NCI-H1436 treated with DMSO at 0.1 percent for 48 hours (cell line): ENCODE results near the gene TRIM45.

ENCODE experiments used
- DNase-seq: peaks from one replicate; lab custom pipeline; 2025; lab: John Stamatoyannopoulos, UW

Gene TRIM45

DNA sequence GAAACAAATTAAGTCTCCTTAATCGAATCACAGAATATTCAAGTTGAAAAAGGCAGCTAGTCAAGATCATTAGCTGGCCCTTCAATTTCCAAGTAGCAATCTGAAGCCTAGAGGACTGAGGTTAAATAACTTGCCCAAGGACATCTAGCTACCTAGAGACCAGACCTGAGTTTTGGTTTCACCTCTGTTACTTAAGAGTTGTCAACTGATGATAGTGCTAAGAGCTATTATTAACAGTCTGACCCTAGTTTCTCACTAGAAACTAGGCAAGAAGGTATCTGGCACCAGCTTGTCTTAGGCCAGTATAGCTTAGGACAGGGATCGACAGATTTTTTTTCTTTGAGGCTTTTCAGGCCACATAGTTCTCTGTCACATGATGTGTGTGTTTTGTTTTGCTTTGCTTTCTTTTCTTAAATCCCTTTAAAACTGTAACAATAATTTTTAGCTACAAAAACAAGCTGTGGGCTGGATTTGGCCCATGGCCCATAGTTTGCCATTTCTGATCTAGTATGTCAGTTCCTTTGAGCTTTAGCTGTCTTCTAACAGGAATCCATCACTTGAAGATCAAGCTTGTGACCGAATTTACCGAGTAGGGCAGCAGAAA lies 23.2 kb downstream of the TRIM45 start:
- no peak for DNase-seq

DNA sequence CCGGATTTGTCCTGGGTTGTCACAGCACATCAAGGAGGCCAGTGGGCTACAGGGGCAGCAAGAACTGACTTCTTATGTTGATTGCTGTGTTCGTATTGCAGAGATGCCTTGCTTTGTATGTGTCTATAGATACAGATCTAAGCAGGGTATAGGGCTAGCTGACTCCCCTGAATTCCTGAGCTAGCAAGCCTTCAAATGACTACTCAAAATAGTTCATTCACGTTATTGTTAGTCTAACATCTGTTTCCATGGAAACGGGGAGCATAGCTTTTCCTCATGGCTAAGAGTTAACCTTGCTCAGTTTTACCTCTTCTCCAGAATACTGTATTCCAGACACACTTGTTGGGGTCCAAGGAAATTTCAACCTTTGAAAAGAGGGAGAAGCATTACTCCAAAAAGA lies 24.1 kb downstream of the TRIM45 start:
- DNase-seq, result no peak

DNA sequence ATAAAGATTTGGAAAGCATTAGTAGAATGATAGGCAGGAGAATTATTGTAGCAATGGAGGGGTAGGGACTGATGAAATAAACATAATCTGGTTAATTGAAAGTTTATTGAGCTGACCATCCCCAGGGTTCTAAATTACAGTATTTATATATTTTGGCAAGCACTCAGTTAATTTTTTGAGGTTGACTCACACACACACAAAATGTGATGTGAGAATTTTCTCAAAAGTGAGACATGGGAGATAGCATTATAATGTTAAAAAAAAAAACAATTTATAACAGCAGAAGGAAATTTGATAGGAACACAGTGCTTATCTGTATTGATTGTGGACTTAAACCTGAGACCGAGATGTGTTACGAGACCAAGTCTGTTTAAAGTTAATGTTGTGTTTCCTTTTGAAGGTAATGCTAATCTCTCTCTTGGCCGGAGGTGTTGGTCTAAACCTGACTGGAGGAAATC lies 24.6 kb downstream of the TRIM45 start:
- no peak for DNase-seq

DNA sequence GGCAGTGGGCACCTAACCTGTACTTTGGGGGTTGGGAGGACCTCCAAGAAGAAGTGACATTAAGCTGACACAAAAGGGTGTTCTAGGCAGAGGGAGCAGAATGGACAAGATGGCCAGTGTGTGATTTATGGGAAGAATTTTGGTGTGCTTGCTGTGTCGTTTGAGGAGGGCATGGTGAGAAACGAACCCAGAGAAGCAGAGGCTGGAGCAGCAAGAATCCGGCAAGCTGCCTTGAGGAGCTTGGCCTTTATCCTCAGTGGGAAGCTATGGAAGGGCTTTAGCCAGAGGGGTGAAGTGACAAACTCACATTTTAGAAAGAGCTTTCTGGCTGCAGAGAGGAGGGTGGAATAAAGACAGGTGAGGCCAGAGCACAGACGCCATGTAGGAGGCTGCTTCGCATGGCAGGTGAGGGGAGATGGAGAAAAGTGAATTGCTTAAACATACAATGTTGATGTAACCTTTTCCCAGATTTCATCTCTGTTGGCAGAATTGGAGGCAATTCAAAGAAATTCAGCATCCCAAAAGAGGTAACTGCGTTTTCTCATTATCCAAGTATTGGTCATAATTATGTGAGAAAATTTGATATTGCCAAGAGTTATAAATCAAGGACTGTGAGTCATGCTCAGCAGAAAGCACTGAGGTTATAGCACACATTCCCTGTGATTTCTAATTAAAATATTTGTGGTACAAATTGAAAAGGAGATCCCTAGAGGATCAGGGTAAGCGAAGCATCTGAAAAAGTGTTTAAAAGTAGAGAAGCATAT lies 26.5 kb downstream of the TRIM45 start:
- no peak for DNase-seq

DNA sequence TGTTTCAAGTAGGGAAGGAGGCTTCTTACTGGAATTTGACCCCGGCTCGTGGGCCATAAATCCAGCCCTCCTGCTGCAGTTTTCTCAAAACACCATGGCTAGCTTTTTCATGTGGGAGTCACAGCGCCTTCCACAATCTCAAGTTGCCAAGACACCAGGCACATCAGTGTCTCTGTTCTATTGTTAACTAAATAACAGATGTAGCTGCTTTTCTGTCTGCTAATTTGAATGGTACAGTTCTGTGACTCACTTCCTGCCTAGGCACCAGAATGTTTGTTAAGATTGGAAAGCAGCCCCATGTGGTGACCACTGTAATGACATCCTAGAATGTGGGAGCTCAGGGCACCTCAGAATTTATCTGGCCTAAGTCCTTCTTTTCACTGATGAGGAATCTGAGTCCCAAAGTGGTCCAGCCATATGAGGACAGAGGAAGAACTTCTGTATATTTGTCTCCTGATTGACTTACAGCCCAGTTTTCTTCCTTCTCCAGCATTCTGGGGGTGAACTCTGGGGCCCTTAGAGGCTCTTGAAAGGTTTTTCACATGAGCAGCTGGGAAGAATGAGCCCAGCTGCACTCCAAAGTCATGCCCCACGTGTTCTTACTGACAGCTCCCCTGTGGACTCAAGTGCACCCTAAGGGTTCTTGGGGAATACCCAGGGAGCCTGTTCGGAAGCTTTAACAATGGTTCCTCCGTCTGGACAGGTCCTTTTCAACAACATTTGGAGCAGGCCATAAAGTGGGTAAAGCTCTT lies 27.5 kb downstream of the TRIM45 start:
- DNase-seq, result no peak

DNA sequence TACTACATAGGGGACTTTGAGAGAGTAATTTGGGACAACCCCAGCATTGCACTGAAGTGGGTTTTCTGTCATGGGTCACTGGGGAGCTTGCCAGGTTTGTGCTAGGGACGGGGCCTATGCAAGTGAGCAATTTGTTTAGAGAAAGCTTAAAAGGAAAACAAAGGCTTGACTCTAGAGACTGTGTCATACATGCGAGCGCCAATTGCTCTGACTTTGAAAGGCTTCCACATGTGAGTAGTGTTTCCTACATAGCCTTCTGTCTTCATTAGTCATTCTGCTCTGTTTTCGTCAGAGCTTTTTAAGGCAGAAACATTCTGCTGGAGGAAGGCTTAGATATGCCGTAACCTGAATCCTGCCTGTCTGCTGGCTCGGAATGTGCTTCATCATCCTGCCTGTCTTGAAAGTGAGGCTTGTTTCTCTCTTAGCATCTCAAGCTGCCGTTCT lies 28.4 kb downstream of the TRIM45 start:
- no peak for DNase-seq

DNA sequence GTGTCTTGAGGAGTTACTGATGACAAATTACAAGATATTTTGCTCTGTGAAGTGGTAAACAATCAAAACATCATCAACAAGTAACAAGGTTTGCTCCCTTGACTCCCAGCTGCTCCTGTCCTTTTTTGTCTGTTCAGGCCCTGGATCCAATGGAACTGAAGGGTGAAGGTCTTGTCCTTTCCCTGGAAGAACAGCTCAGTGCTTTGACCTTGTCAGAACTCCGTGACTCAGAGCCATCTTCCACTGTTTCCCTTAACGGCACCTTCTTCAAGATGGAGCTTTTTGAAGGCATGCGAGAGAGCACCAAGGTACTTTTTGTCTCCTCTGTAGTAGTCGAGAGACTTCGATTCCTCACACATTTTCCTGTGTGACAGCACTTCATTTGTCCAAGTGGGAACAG lies 29.0 kb downstream of the TRIM45 start:
- no peak for DNase-seq

DNA sequence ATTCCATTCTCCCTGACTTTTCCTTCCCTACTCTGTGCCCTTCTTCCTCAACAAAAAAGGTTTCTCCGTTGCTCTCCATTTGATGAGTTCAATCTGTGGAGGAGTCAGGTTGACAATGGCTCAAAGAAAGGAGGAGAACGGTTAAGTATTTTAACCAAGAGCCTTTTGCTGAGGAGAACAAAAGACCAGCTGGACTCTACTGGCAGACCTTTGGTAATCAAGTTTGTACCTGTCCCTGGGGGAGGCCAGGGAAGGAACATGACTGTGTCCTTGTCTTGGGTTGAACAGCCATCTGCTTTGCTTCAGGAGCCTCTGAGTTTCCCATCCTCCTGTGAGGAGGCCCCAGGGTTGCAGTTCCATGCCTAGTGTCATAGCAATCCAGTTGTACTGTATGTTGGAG lies 31.6 kb downstream of the TRIM45 start:
- no peak for DNase-seq

DNA sequence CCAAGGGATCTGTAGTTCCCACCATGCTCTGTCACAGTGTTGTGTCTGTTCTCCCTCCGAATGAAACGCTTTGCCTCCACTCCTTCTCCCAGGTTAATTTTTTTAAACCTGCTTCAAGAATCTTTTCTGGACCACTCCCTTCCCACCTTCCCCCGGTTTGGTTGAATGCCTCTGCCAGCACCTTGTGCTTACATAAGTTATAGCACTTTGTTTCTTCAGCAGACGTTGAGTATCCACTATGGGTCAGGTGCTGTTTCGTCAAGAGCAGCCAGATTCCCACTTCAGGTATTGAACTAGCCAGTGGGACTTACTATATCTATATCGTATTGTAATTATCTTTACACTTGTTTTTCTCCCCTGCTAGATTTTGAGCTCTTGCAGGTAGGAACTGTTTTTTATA lies 33.9 kb downstream of the TRIM45 start:
- no peak for DNase-seq

DNA sequence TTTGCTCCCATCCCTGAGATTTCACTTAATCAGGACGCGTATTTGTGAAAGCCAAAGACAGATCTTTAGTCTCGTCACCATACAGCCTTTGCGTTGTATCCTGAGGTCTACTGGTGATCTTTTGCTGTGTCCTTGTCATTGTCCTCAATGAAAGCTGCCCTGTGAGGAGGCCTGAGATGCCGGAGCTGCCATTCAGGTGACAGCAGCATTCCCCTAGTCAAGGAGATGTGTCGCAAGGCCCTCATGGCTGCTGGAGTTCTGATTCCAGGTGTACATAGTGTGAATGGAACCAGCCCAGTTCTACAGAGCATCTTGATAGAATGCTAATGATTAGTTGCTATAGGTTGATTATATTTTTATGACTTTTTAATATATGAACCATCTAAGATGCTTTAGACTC lies 37.3 kb downstream of the TRIM45 start:
- DNase-seq, result no peak

DNA sequence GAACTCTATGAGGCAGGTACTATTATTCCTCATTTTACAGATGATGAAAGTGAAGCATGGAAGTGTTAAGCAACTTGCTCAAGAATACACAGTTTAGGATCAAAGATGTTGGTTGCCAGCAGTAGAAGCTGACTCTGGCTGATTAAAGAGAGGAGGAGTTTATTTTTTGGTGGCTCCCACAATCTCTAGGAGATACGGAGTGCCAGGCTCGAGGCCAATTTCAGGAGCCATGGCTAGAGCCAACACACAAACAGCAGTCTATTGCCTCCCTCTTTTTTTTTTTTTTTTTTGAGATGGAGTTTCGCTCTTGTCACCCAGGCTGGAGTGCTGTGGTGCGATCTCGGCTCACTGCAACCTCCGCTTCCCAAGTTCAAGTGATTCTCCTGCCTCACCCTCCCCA lies 41.8 kb downstream of the TRIM45 start:
- DNase-seq, result no peak

DNA sequence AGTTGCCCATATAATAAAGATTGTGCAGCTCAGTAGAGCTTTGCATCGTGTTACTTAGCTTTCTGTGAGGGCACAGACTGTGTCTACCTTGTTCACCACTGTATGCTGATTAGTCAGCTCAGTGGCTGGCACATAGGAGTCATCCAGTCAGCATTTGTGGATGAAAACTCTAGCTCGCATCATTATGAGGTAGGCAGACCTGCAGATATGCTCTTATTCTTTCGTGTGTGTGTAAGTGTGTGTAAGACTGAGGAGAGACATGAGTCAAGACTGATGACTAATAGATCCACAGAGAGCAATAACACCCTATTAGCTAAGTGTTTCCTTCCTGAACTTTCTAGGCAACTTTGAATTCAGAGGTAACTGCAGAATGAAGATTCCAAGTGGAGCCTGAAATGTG lies 44.3 kb downstream of the TRIM45 start:
- DNase-seq, result no peak

DNA sequence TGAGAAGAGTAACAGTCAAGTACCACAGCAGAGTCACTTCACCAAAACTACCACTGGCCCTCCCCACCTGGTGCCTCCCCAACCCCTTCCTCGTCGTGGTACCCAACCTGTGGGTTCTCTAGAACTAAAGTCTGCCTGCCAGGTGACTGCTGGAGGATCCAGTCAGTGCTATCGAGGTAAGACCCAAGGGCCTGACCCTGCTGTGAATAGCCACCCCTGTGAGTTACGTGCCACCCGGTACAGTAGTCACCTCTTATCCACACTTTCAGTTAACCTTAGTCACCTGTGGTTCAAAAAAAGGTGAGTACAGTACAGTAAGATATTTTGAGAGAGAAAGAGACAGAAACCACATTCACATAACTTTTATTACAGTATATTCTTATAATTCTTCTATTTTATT lies 44.9 kb downstream of the TRIM45 start:
- DNase-seq, result no peak

DNA sequence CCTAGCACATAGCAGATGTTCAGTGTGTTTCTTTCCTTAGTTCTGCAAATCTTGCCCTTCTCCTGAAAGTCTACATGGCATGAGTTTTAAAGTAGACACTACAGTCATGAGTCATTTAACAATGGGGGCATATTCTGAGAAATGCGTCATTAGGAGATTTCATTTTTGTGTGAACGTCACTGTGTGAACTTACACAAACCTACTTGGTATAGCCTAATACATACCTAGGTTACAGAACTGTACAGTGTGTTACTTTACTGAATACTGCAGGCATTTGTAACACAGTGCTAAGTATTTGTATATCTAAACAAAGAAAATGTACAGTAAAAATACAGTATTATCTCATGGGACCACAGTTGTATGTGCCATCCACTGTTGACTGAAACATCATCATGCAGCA lies 51.4 kb downstream of the TRIM45 start:
- no peak for DNase-seq

DNA sequence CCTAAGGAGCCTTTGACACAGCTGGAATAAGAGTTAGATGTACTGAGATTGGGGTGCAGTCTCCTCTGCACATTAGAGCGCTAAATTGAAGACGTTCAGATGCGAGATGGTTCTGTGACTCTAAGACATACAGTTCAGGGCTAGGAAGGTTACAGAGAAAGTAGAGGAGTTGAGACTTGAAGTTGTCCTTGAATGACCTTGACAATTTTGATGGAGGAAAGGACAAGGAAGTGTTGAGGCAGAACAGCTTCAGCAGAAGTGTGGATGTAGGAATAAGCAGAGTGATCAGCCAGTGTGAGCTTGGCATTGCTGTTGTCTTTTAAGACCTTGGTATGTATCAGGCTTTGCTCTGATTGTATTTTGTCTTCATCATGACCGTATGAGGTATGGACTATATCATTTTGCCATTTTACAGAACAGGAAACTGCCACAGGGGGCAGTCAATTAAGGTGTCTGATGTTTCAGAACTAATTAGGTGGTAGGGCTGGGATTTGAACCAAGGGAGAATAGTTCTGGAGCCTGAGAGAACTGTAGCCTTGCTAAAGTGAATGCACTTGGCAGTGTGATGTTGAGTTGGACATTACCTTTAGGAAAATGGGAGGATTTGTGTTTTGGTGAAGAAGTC lies 52.2 kb downstream of the TRIM45 start:
- DNase-seq, result no peak

DNA sequence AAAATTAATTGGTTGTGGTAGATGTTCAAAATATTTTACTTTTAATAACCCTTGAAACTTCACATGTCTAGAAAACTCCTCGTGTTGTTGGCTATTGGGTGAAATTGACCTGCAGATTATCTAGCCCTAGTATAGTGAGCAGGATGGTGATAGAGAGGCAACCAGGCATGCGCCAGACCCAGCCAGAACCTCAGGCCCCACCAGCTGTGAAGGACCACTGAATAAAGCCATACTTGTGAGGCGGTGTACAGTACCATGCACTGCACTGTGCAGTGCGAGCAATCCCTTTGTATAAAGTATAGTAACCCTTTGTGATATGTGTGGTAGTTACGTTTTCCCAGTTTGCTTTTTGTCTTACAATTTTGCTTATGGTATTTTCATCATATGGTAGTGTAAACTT lies 53.0 kb downstream of the TRIM45 start:
- no peak for DNase-seq

DNA sequence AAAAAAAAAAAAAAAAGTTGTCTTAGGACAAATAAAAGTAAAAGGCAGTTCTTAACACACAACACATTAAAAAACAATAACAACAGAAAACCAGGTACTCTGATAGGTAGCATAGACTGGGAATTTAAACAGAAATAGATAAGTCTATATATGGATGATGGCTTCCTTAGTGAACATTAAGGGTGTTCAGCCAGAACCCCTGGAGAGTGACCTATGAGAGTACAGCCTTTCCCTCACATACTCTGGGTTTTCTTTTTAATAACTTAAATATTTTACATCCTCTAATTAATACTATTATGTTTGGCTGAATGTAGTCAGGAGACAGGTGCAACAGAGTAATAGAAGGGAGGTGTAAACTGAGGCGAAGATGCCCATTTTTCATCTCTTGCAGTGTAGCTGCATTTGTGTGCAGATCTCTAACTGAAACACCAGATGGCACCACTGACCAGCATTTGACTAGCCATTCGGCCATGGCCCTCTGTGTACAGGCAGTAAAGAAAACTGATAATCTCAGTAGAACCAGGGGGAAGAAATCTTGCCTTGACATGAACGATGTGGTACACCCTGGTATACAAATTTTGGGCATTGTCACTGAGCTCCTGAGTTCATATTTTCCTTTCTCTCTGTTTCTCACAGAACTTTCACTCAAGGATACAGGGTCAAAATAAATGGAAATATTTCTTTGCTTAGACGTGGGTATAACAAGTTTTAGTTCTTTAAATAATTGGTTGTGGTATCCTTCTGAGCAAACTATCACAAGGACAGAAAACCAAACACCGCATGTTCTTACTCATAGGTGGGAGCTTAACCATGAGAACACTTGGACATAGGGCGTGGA lies 53.8 kb downstream of the TRIM45 start:
- no peak for DNase-seq

DNA sequence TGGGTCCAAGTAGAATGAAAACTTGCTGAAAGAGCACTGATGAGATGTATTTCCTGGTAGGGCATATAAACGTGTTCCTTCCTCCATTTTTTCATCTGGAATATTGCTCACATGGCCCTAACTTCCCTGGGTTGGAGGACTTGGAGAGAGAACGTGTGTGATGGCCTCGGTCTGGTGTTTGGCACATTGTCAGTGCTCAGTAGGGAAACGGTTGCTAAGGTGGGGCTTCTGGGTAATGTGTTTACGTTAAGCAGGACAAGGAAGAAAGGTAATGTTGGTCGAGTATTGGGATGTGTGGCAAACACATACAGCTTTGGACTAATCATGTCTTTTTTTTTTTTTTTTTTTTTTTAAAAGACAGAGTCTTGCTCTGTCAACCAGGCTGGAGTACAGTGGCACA lies 55.2 kb downstream of the TRIM45 start:
- DNase-seq, result no peak

DNA sequence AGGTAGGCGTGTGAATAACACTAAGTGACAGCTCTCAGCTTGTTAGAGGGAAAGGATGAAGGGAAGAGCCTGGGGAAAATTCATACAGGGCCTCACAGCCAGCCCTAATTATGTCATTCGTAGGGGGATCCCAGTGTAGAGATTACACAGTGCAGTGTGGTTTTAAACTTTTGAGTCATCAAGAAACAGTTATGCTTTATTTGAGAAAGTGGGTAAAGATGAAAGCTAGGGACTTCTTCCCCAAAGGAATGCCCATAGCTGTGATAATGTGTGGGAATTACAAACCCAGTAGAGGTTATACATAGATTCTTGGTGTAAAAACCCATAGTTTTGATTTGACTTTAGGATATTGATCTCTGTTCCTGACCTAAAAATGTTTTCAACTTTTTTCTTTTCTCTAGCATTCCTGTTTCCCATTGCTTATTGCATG lies 59.5 kb downstream of the TRIM45 start:
- DNase-seq, result no peak
